AG09309 (cell line): Measurements from ENCODE around the gene SFSWAP.

Source experiments
- DNase-seq: peaks from one replicate; pipeline ENCODE4 v3.0.0-alpha.2; 2010; ENCODE audit warnings: low read depth
- H3K4me3 ChIP-seq: 2 replicates; pipeline ENCODE4 v1.5.1; 2011; ENCODE audit warnings: mild to moderate bottlenecking, low read depth, low read length, moderate library complexity; ENCODE audit not compliant: control insufficient read depth
- CTCF ChIP-seq: IDR thresholded peaks from 2 replicates; pipeline ENCODE4 v1.5.1; 2011; ENCODE audit warnings: mild to moderate bottlenecking, low read depth, low read length, inconsistent platforms; ENCODE audit not compliant: insufficient read depth, control insufficient read depth; ENCODE audit errors: missing control alignments

Gene SFSWAP

GRCh38 chr12:131831635-131832041, 120.7 kb downstream of the SFSWAP start:
- peak overlapping the region; percentile 74 for H3K4me3 ChIP-seq
- DNase-seq, result peak; percentile 66
- no peak for TF ChIP-seq CTCF

- peak overlapping the region; percentile 74 for H3K4me3 ChIP-seq
- peak; percentile 39 for DNase-seq
These were observed 121.7 kb downstream of the SFSWAP start for GRCh38 chr12:131832321-131833231.

GRCh38 chr12:131833288-131833895, 122.5 kb downstream of the SFSWAP start:
- no peak for DNase-seq
- no peak for TF ChIP-seq CTCF
- H3K4me3 ChIP-seq, result no peak overlapping the region

More at GRCh38 chr12:131832321-131833231, 121.7 kb downstream of the SFSWAP start:
- TF ChIP-seq CTCF, result no peak

GRCh38 chr12:131833896-131834641, 123.2 kb downstream of the SFSWAP start:
- TF ChIP-seq CTCF, result peak; percentile 45
- DNase-seq, result no peak
- no peak overlapping the region for H3K4me3 ChIP-seq

GRCh38 chr12:131834798-131835615, 124.1 kb downstream of the SFSWAP start:
- TF ChIP-seq CTCF, result no peak
- no peak for DNase-seq
- H3K4me3 ChIP-seq, result no peak overlapping the region
